Measurements from ENCODE around the gene CDKAL1.

CDKAL1 gene

DNA sequence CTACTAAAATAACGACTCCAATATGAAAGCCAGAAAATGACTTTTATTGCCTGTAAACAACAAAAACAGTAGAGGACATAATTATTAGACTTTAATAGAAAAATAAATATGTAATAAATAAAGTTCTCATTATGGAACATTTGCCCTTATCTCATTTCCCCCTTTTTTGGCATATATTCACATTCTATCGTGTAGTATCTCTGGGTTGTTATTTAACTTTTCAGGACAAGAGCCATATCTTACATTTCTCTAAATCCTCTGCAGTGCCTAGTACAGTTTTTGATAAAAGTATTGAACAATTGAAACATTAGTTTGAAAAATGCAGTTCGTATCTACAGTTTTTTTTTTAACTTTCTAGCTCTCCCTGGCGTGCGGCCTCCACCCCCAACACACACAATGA is 617.3 kb downstream of the CDKAL1 start:
- H3K27ac Mint-ChIP-seq = no peak overlapping the region
- no peaks in the 10 kb centered on the region for H3K9me3 Mint-ChIP-seq
- H3K27me3 Mint-ChIP-seq (ENCODE audit: low read depth) = no peaks in the 10 kb centered on the region
- H3K36me3 Mint-ChIP-seq (ENCODE audit: low read depth) = no peaks in the 10 kb centered on the region
- no peak for DNase-seq (ENCODE audit: low spot score)
- H3K4me1 Mint-ChIP-seq (ENCODE audit: low read depth) = no peaks in the 10 kb centered on the region
- no peak overlapping the region for H3K4me3 Mint-ChIP-seq

DNA sequence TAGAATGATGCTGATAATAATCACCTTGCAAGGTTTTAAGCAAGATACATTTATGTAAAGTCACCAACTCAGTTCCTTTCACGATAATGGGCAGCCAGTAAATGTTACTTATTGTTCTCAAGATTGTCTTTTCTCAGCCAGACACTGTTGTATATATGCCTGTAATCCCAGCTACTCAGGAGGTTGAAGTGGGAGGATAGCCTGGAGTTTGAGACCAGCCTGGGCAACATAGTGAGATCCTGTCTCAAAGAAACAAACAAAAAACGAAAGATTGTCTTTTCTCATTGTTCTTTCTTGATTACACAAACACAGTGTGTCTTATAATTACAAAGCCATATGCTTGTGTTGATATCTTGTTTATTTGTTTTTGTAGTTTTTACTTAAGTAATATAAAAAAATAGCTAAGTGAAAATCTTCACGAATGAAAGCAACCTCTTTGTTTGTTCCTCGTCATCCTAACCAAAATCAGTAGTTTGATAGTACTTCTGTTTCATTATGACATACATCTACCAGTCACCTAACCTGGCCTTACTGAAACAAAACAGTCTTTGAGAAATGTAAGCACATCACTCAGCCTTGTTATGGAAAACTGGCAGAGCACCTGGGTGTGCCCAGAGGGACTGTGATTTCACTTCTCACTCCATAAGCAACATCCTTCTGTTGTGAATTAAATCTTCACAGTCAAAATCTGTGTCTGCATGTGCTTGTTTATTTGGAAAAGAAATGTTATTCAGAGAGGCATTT is 623.1 kb downstream of the CDKAL1 start:
- H3K9me3 Mint-ChIP-seq = no peaks in the 10 kb centered on the region
- no peak overlapping the region for H3K27ac Mint-ChIP-seq
- no peak overlapping the region for H3K4me3 Mint-ChIP-seq
- no peaks in the 10 kb centered on the region for H3K27me3 Mint-ChIP-seq (ENCODE audit: low read depth)
- H3K4me1 Mint-ChIP-seq (ENCODE audit: low read depth) = peaks cover 15% of the 10 kb centered on the region
- DNase-seq (ENCODE audit: low spot score) = no peak
- H3K36me3 Mint-ChIP-seq (ENCODE audit: low read depth) = no peaks in the 10 kb centered on the region

DNA sequence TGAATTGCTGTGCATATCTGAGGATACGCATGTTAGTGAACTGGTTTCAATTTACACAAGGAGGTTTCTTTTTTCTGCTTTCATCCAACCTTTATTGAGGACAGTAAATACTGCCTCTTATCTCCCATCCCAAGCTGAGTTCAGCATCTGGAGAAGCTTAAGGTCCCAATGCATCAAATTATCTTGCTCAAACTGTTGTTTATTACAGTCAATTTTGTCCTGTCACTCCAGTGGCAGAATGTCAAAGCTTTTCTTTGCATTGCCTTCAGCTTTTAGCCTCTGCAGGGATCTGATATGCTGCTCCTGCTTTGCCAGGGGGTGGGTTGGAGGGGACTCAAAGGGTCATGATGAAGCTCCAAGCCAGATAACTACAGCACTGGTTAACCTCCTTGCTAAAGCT is 623.9 kb downstream of the CDKAL1 start:
- H3K27me3 Mint-ChIP-seq (ENCODE audit: low read depth) = no peaks in the 10 kb centered on the region
- no peaks in the 10 kb centered on the region for H3K9me3 Mint-ChIP-seq
- H3K27ac Mint-ChIP-seq = no peak overlapping the region
- DNase-seq (ENCODE audit: low spot score) = no peak
- no peak overlapping the region for H3K4me3 Mint-ChIP-seq
- H3K36me3 Mint-ChIP-seq (ENCODE audit: low read depth) = no peaks in the 10 kb centered on the region
- peaks cover 21% of the 10 kb centered on the region for H3K4me1 Mint-ChIP-seq (ENCODE audit: low read depth)

DNA sequence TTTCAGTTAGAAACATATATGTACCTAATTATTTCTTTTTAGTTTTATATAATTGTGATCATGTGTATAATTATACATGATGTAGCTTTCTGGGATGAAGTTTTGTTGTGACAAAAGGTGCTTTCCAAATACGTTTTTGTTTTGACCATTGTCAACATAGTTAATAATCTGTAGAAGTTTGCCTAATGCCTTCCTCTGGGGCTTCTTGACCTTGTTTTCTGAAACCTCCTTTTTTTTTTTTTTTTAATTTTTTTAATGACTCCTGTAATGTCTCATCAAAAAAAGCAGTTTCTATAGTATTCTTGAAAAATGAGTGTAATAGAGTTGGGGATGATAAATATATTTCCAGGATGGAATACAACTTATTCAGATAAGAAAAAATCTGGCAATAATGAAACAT is 624.6 kb downstream of the CDKAL1 start:
- no peaks in the 10 kb centered on the region for H3K9me3 Mint-ChIP-seq
- peaks cover 28% of the 10 kb centered on the region for H3K4me1 Mint-ChIP-seq (ENCODE audit: low read depth)
- DNase-seq (ENCODE audit: low spot score) = no peak
- no peak overlapping the region for H3K4me3 Mint-ChIP-seq
- no peaks in the 10 kb centered on the region for H3K27me3 Mint-ChIP-seq (ENCODE audit: low read depth)
- no peak overlapping the region for H3K27ac Mint-ChIP-seq
- no peaks in the 10 kb centered on the region for H3K36me3 Mint-ChIP-seq (ENCODE audit: low read depth)

DNA sequence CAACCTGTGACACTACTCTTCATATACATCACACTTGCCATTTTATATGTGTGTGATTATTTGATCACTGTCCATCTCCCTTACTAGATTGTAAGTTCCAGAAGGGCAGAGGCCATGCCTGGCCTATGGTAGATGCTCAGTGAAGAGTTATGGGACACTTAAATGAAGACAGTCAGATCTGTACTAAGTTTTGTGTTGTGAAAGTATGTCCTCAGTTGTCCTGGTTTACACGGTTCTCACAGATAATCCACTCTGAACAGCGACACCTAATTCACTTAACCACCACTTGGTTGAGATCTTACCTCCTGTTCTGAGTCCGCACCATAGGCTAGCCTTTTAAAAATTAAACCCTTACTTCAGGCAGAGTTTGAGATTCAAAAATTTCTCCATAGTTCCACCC is 625.2 kb downstream of the CDKAL1 start:
- peaks cover 33% of the 10 kb centered on the region for H3K4me1 Mint-ChIP-seq (ENCODE audit: low read depth)
- H3K4me3 Mint-ChIP-seq = no peak overlapping the region
- H3K36me3 Mint-ChIP-seq (ENCODE audit: low read depth) = no peaks in the 10 kb centered on the region

DNA sequence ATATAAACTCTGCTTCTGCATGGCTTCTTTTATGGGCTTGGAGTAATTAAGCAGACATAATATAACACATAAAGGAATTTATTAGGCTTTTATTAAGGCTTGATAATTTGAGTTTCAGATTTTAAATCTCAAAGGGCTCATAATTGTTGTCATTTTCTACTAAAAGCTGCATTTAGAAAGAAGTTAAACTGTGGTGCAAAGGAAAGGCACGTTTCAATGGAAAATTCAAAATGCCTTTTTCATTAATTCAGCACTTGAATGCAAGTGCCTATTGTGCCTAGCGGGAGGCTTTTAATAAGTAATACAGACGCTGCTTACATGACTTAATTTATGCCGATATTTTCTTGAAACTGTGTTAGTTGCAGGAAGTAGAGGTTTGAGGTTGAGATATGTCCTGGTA is 627.5 kb downstream of the CDKAL1 start:
- Mint-ChIP-seq H3K36me3 (ENCODE audit: low read depth) (no peaks in the 10 kb centered on the region), H3K27ac (no peak overlapping the region), H3K4me3 (no peak overlapping the region), H3K9me3 (no peaks in the 10 kb centered on the region), H3K27me3 (ENCODE audit: low read depth) (no peaks in the 10 kb centered on the region), H3K4me1 (ENCODE audit: low read depth) (peaks cover 44% of the 10 kb centered on the region)
- DNase-seq (ENCODE audit: low spot score) = no peak

More for the DNA sequence above, 625.2 kb downstream of the CDKAL1 start:
- Mint-ChIP-seq H3K9me3 (no peaks in the 10 kb centered on the region), H3K27me3 (ENCODE audit: low read depth) (no peaks in the 10 kb centered on the region), H3K27ac (no peak overlapping the region)
- no peak for DNase-seq (ENCODE audit: low spot score)

DNA sequence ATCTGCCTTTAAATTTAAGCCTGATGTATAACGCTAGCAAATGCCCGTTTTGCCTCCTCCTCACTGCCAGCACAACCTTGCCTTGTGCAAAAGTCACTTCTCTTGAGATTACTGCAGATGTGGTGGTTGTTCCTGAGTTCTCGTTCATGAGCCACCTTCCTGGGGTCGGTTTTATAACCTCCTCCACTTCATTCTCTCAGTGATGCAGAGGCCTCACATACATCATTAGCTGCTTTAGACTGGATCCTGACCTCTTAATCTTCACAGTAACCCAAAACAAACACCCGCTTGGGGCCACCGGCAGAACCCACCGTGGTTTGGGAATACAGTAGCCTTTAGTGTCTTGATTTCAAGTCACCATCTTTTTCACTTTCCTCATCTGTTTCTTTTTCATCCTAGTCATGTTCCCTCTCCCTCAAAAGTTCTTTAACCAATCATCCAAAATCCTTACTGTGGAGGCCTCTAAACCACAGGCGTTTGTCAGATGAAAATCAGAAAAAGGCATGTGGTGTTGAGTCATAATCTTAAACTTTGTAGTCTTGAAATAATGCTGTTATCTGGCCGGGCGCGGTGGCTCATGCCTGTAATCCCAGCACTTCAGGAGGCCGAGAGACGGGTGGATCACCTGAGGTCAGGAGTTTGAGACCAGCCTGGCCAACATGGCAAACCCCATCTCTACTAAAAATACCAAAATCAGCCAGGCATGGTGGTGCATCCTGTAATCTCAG is 629.0 kb downstream of the CDKAL1 start:
- no peaks in the 10 kb centered on the region for H3K36me3 Mint-ChIP-seq (ENCODE audit: low read depth)
- DNase-seq (ENCODE audit: low spot score) = no peak

DNA sequence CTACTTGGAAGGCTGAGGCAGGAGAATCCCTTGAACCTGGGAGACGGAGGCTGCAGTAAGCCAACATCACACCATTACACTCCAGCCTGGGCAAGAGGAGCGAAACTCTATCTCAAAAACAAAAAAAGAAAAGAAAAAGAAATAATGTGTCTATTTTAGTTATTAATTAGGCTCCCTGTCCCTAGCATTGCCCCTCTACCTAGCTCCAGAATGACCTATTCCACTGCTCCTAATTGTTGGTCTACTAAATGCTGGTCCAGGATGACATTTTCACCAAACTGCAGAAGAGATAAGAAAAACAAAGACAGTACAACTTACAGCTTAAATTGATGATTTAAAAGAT is 629.6 kb downstream of the CDKAL1 start:
- Mint-ChIP-seq H3K4me3 (no peak overlapping the region), H3K27me3 (ENCODE audit: low read depth) (no peaks in the 10 kb centered on the region), H3K4me1 (ENCODE audit: low read depth) (peaks cover 36% of the 10 kb centered on the region), H3K36me3 (ENCODE audit: low read depth) (no peaks in the 10 kb centered on the region), H3K27ac (peak overlapping the region; percentile 9), H3K9me3 (no peaks in the 10 kb centered on the region)
- DNase-seq (ENCODE audit: low spot score) = no peak

More for the DNA sequence above, 629.0 kb downstream of the CDKAL1 start:
- Mint-ChIP-seq H3K4me1 (ENCODE audit: low read depth) (peaks cover 36% of the 10 kb centered on the region), H3K27me3 (ENCODE audit: low read depth) (no peaks in the 10 kb centered on the region), H3K9me3 (no peaks in the 10 kb centered on the region), H3K4me3 (no peak overlapping the region), H3K27ac (no peak overlapping the region)

DNA sequence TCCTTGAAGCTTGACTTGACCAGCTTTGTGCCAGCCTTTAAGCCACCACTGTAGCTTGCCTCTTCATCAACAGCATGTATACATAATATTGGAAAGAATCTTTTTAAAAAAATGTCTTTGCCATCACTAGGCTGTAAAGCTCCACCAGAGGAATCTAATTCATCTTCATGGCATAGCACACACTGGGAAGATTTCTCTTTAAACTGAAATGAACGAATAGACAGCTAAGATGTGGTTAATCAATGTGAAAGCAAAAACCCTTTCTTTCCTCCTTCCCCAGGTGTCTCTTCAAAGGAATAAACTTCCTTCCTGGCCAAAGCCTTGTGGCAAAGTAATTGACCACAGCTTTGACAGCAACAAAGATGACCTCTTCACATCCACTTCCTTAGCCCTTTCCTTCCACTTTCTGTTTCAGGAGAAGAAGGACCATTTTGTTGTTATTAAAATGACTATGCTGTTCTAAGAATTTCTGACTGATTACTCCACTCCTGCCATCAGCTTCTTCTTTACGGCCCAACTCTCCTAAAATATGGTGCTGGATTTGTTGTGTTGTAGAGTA is 630.6 kb downstream of the CDKAL1 start:
- no peaks in the 10 kb centered on the region for H3K36me3 Mint-ChIP-seq (ENCODE audit: low read depth)
- no peaks in the 10 kb centered on the region for H3K9me3 Mint-ChIP-seq
- H3K4me3 Mint-ChIP-seq = peak overlapping the region; percentile 22
- DNase-seq (ENCODE audit: low spot score) = no peak
- H3K27me3 Mint-ChIP-seq (ENCODE audit: low read depth) = no peaks in the 10 kb centered on the region
- peak overlapping the region; percentile 22 for H3K27ac Mint-ChIP-seq
- peaks cover 36% of the 10 kb centered on the region for H3K4me1 Mint-ChIP-seq (ENCODE audit: low read depth)

DNA sequence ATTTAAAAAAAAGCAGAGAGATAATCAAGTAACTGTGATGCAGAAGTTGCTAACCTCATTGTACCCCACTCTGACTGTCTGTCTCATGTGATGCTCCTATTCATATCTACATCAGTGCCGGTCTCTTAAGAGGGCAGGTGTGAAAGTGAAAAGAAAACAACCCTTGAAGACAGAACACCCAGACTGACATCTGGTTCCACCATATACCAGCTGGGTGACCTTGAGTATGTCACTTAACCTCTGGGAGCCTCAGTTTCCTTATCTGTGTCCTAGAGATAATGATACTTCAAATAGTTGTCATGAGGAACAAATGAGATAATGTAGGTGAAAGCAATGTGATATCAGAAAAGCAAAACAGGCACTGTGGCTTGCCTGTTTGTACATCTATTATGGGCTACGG is 632.5 kb downstream of the CDKAL1 start:
- DNase-seq (ENCODE audit: low spot score) = no peak
- Mint-ChIP-seq H3K36me3 (ENCODE audit: low read depth) (no peaks in the 10 kb centered on the region), H3K27me3 (ENCODE audit: low read depth) (no peaks in the 10 kb centered on the region), H3K27ac (no peak overlapping the region), H3K4me3 (no peak overlapping the region), H3K9me3 (no peaks in the 10 kb centered on the region), H3K4me1 (ENCODE audit: low read depth) (peaks cover 35% of the 10 kb centered on the region)

DNA sequence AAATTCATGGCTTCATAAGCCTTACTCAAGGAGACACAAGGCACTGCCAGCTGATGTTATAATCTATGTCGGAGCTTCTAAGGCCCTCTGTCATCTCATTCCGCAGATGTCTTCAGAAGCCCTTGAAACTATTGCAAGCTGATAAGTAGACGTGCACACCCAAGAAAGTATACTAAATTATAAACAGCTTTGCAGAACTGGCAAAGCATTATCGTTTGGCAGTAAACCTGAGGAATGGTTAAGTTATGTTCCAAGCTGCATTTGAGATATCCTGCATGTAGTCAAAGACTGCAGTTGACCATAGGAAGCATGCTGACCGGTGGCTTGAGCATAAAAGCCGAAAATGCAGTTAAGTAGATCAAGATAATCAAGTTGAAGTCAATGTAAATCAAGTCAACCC is 633.5 kb downstream of the CDKAL1 start:
- DNase-seq (ENCODE audit: low spot score) = no peak
- Mint-ChIP-seq H3K27me3 (ENCODE audit: low read depth) (no peaks in the 10 kb centered on the region), H3K4me3 (no peak overlapping the region), H3K36me3 (ENCODE audit: low read depth) (no peaks in the 10 kb centered on the region), H3K9me3 (no peaks in the 10 kb centered on the region), H3K27ac (no peak overlapping the region), H3K4me1 (ENCODE audit: low read depth) (peaks cover 25% of the 10 kb centered on the region)

DNA sequence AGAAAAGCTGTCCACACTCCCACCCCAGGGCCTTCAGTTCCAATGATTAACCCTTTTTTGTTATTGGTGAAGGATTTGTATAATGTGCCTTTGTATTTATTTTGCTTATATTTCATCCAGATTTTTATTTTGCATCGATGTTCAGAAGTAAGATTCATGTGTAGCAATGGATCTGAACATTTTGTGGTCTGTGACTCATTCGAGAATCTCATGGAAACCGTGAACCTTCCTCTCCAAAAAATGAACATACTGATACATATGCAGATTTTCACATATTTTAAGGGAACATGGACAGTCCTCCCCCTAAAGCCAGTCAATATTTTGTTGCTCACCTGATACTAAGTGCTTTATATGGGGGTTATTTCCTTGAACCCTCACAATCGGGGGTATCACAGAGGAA is 637.5 kb downstream of the CDKAL1 start:
- DNase-seq (ENCODE audit: low spot score) = no peak
- Mint-ChIP-seq H3K4me1 (ENCODE audit: low read depth) (no peaks in the 10 kb centered on the region), H3K27me3 (ENCODE audit: low read depth) (no peaks in the 10 kb centered on the region), H3K36me3 (ENCODE audit: low read depth) (no peaks in the 10 kb centered on the region), H3K4me3 (no peak overlapping the region), H3K27ac (no peak overlapping the region), H3K9me3 (no peaks in the 10 kb centered on the region)

DNA sequence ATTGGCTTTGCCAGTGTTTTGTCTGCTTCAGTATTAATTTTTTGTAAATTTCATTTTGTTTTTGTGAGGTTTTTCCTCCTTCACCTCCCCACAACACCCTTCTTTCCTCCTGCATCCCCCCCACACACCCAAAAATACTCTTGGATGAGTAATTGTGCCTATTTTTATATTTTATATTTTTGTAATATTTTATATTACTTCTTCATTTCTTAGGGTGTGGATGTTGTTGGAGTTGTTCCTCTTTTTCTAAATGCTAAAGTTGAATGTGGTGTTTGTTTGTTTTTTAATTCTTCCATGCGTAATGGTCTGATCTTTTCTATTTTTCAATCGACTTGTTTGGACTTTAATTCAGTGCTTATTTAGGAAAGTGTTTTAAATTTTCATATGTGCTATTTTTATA is 638.8 kb downstream of the CDKAL1 start:
- Mint-ChIP-seq H3K36me3 (ENCODE audit: low read depth) (no peaks in the 10 kb centered on the region), H3K4me1 (ENCODE audit: low read depth) (no peaks in the 10 kb centered on the region), H3K27ac (no peak overlapping the region), H3K27me3 (ENCODE audit: low read depth) (no peaks in the 10 kb centered on the region), H3K9me3 (no peaks in the 10 kb centered on the region), H3K4me3 (no peak overlapping the region)
- DNase-seq (ENCODE audit: low spot score) = no peak

DNA sequence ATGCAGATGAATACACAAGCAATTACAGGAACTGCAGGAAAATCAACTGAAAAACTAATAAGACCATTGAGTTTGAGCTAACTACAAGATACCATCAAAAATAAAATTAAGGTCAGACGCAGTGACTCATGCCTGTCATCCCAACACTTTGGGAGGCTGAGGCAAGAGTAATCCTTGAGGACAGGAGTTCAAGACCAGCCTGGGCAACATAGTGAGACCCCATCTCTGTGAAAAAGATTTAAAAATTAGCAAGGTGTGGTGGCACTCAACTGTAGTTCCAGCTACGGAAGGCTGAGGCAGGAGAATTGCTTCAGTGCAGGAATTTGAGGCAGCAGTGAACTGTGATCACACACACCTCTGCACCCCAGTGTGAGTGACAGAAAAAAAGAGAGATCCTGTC is 639.4 kb downstream of the CDKAL1 start:
- Mint-ChIP-seq H3K27ac (no peak overlapping the region), H3K36me3 (ENCODE audit: low read depth) (no peaks in the 10 kb centered on the region), H3K9me3 (no peaks in the 10 kb centered on the region), H3K27me3 (ENCODE audit: low read depth) (no peaks in the 10 kb centered on the region), H3K4me3 (no peak overlapping the region), H3K4me1 (ENCODE audit: low read depth) (no peaks in the 10 kb centered on the region)
- DNase-seq (ENCODE audit: low spot score) = no peak

Measured in T-helper 2 cell treated with Interferon-gamma antibody and Interleukin-4, amounts not matched to agents 5 μg/mL and 100 μg/mL, for 36 hours (primary cell).